ENCODE measurements around the gene GNB2. TPM values are rescaled to one million over a fixed set of nuclear protein-coding genes. Genes with fewer than 3 reads are reported as not detected.
A peak's percentile ranks its signal among the peaks of the same experiment; 100 is the strongest.

GNB2 gene
- total and polyA plus RNA-seq, 2 of the 13 experiments (the other 11 are each of a cell fraction or from before 2014, with no cell fraction given) = 48.3 to 67.1 TPM

DNA sequence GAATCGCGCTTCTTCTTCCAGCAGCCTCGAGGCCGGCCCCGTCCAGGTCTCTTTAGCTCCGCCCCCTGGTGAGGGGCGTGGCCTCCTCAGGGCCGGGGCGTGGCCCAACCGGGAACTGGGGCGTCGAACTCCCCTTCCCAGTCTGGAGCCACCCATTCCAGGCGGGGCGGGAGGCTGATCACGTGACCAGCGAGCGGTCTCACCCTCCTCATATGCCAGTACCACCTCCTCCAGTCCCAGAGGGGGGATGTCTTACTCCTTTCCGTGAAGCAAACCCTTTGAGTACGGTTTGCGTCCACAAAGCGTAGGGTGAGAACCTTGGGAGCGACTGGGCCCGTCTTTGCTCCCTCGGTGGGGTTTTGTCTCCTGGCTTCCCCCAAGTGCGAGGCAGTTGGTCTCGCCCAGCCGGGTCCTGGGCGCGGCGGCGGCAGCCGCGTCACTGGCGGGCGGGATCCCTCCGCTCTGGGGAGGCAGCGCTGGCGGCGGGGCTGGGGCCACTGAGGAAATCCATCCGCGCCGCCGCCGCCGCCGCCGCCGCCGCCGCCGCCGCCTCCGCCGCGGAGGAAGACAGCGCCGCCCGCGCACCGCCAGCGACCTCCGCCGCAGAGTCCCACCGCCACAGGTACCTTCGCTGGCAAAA, at the start of gene GNB2 (continued):
- no peak for TF ChIP-seq TCF12 (IDR thresholded peaks at IDR 0.05)
- TF ChIP-seq TCF12 (CRISPR knock-in tag; IDR thresholded peaks at IDR 0.05) = no peak
- TF ChIP-seq, protein P1, sequence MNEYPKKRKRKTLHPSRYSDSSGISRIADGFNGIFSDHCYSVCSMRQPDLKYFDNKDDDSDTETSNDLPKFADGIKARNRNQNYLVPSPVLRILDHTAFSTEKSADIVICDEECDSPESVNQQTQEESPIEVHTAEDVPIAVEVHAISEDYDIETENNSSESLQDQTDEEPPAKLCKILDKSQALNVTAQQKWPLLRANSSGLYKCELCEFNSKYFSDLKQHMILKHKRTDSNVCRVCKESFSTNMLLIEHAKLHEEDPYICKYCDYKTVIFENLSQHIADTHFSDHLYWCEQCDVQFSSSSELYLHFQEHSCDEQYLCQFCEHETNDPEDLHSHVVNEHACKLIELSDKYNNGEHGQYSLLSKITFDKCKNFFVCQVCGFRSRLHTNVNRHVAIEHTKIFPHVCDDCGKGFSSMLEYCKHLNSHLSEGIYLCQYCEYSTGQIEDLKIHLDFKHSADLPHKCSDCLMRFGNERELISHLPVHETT (CRISPR knock-in tag; conservative IDR thresholded peaks at IDR 0.05) = peak; percentile 93
- no peak for TF ChIP-seq ATAD3A (CRISPR knock-in tag; IDR thresholded peaks at IDR 0.05)
- TF ChIP-seq ARID5B (CRISPR knock-in tag; IDR thresholded peaks at IDR 0.05) = peak; percentile 23; the same call in 1 of the 2 replicates
- no peak for TF ChIP-seq SMARCE1 (IDR thresholded peaks at IDR 0.05; ENCODE audit: borderline replicate concordance)
- no peak for TF ChIP-seq ZNF570 (CRISPR knock-in tag; IDR thresholded peaks at IDR 0.05; ENCODE audit: borderline replicate concordance)
- TF ChIP-seq KLF15 (CRISPR knock-in tag; IDR thresholded peaks at IDR 0.05; ENCODE audit: borderline replicate concordance) = no peak
- peak; percentile 75; the same call in 1 of the 2 replicates for TF ChIP-seq DNMT1 (CRISPR knock-in tag; IDR thresholded peaks at IDR 0.05)
- TF ChIP-seq, protein P2, sequence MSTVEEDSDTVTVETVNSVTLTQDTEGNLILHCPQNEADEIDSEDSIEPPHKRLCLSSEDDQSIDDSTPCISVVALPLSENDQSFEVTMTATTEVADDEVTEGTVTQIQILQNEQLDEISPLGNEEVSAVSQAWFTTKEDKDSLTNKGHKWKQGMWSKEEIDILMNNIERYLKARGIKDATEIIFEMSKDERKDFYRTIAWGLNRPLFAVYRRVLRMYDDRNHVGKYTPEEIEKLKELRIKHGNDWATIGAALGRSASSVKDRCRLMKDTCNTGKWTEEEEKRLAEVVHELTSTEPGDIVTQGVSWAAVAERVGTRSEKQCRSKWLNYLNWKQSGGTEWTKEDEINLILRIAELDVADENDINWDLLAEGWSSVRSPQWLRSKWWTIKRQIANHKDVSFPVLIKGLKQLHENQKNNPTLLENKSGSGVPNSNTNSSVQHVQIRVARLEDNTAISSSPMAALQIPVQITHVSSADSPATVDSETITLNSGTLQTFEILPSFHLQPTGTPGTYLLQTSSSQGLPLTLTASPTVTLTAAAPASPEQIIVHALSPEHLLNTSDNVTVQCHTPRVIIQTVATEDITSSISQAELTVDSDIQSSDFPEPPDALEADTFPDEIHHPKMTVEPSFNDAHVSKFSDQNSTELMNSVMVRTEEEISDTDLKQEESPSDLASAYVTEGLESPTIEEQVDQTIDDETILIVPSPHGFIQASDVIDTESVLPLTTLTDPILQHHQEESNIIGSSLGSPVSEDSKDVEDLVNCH (CRISPR knock-in tag; IDR thresholded peaks at IDR 0.05) = no peak
- TF ChIP-seq, protein P3, sequence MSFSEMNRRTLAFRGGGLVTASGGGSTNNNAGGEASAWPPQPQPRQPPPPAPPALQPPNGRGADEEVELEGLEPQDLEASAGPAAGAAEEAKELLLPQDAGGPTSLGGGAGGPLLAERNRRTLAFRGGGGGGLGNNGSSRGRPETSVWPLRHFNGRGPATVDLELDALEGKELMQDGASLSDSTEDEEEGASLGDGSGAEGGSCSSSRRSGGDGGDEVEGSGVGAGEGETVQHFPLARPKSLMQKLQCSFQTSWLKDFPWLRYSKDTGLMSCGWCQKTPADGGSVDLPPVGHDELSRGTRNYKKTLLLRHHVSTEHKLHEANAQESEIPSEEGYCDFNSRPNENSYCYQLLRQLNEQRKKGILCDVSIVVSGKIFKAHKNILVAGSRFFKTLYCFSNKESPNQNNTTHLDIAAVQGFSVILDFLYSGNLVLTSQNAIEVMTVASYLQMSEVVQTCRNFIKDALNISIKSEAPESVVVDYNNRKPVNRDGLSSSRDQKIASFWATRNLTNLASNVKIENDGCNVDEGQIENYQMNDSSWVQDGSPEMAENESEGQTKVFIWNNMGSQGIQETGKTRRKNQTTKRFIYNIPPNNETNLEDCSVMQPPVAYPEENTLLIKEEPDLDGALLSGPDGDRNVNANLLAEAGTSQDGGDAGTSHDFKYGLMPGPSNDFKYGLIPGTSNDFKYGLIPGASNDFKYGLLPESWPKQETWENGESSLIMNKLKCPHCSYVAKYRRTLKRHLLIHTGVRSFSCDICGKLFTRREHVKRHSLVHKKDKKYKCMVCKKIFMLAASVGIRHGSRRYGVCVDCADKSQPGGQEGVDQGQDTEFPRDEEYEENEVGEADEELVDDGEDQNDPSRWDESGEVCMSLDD (CRISPR knock-in tag; IDR thresholded peaks at IDR 0.05; ENCODE audit: borderline replicate concordance) = peak; percentile 30; the same call in 1 of the 2 replicates
- TF ChIP-seq, protein P4, sequence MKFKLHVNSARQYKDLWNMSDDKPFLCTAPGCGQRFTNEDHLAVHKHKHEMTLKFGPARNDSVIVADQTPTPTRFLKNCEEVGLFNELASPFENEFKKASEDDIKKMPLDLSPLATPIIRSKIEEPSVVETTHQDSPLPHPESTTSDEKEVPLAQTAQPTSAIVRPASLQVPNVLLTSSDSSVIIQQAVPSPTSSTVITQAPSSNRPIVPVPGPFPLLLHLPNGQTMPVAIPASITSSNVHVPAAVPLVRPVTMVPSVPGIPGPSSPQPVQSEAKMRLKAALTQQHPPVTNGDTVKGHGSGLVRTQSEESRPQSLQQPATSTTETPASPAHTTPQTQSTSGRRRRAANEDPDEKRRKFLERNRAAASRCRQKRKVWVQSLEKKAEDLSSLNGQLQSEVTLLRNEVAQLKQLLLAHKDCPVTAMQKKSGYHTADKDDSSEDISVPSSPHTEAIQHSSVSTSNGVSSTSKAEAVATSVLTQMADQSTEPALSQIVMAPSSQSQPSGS (CRISPR knock-in tag; IDR thresholded peaks at IDR 0.05) = peak; percentile 81; the same call in 1 of the 2 replicates
- TF ChIP-seq, protein P5, sequence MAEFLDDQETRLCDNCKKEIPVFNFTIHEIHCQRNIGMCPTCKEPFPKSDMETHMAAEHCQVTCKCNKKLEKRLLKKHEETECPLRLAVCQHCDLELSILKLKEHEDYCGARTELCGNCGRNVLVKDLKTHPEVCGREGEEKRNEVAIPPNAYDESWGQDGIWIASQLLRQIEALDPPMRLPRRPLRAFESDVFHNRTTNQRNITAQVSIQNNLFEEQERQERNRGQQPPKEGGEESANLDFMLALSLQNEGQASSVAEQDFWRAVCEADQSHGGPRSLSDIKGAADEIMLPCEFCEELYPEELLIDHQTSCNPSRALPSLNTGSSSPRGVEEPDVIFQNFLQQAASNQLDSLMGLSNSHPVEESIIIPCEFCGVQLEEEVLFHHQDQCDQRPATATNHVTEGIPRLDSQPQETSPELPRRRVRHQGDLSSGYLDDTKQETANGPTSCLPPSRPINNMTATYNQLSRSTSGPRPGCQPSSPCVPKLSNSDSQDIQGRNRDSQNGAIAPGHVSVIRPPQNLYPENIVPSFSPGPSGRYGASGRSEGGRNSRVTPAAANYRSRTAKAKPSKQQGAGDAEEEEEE (CRISPR knock-in tag; IDR thresholded peaks at IDR 0.05; ENCODE audit: borderline replicate concordance) = no peak
- TF ChIP-seq HDAC1 (CRISPR knock-in tag; IDR thresholded peaks at IDR 0.05) = peak; percentile 58
- 0 out of 2 replicates have a peak, but pooled peaks have one; percentile 48 for TF ChIP-seq TARDBP (CRISPR knock-in tag; IDR thresholded peaks at IDR 0.05)
